SK-N-MC (cell line): ENCODE measurements around the gene PHLPP2.
A peak's percentile ranks its signal among the peaks of the same experiment; 100 is the strongest.

ENCODE experiments used
- DNase-seq: peaks from one replicate; pipeline ENCODE4 v3.0.0-alpha.2; 2011; ENCODE audit warnings: low read depth, low spot score
- H3K27ac ChIP-seq: fragments of 200-600 bp; sonication (generic); 2 replicates; pipeline ENCODE4 v1.5.1; 2016; ENCODE audit warnings: mixed run types
- H3K36me3 ChIP-seq: fragments of 200-600 bp; sonication (generic); 2 replicates; pipeline ENCODE4 v1.6.1; 2017; ENCODE audit warnings: antibody characterized with exemption, low read length, mixed read lengths; ENCODE audit not compliant: insufficient read depth
- H3K4me3 ChIP-seq: fragments of 200-600 bp; sonication (generic); 2 replicates; pipeline ENCODE4 v1.5.1; 2016
- H3K9ac ChIP-seq: fragments of 200-600 bp; sonication (generic); 2 replicates; pipeline ENCODE4 v1.8.0; 2017; ENCODE audit warnings: mixed run types, mixed read lengths; ENCODE audit not compliant: insufficient read length
- H3K9me3 ChIP-seq: fragments of 200-600 bp; sonication (generic); 2 replicates; pipeline ENCODE4 v1.6.1; 2017; ENCODE audit warnings: low read depth, mild to moderate bottlenecking, antibody characterized with exemption, low read length, moderate library complexity, mixed read lengths
- EZH2 ChIP-seq: fragments of 200-600 bp; sonication (generic); IDR thresholded peaks from one replicate; pipeline ENCODE4 v1.6.1; 2017; ENCODE audit warnings: antibody characterized with exemption
- FOXP2 ChIP-seq: optimal IDR thresholded peaks from 2 replicates; pipeline ENCODE3; 2011; ENCODE audit warnings: mild to moderate bottlenecking, moderate library complexity; ENCODE audit not compliant: insufficient read depth; ENCODE audit errors: extremely low read length, control extremely low read depth
- POLR2AphosphoS5 ChIP-seq: IDR thresholded peaks from 2 replicates; pipeline ENCODE4 v1.6.1; 2012; ENCODE audit warnings: mild to moderate bottlenecking, low read depth, low read length, borderline replicate concordance

Gene PHLPP2

DNA sequence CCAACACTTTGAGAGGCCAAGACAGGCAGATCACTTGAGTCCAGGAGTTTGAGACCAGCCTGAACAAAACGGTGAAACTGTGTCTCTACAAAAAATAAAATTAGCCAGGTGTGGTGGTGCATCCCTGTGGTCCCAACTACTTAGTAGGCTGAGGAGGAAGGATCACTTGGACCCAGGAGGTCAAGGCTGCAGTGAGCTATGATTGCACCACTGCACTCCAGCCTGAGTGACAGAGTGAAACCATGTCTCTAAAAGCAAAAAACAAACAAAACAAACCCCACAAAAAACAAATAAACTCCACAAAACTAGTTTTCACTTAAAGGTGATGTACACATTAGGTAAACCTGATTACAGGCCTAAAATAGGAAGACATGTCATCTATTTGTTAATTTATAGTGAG lies 58.2 kb downstream of the PHLPP2 start:
- H3K27ac ChIP-seq, result no peak overlapping the region
- no peak for DNase-seq
- H3K9ac ChIP-seq, result no peak overlapping the region
- TF ChIP-seq EZH2, result no peak
- TF ChIP-seq POLR2AphosphoS5, result no peak
- TF ChIP-seq FOXP2, result no peak
- peaks cover 16% of the 10 kb centered on the region; the same call in 1 of the 2 replicates for H3K36me3 ChIP-seq
- no peak overlapping the region for H3K4me3 ChIP-seq
- H3K9me3 ChIP-seq, result no peaks in the 10 kb centered on the region

DNA sequence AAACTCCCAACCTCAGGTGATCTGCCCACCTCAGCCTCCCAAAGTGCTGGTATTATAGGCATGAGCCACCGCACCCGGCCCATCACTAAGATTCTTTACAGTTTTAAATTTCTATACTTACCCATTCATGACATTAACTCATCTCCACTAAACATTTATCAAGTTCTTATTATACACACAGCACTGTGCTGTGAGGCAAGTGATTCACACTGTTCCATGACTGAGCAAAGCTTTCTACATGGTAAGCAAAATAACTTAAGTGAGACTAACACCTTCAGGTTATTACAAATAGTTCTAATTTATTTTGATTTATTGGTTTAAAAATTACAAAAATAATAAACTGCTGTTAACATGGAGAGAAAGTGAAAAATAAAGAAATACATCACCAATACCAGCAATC lies 65.0 kb downstream of the PHLPP2 start:
- Histone ChIP-seq H3K27ac (no peak overlapping the region), H3K4me3 (no peak overlapping the region), H3K9me3 (no peaks in the 10 kb centered on the region), H3K9ac (no peak overlapping the region), H3K36me3 (peaks cover 11% of the 10 kb centered on the region; the same call in 1 of the 2 replicates)
- TF ChIP-seq FOXP2 (no peak), EZH2 (no peak), POLR2AphosphoS5 (no peak)
- DNase-seq, result no peak

DNA sequence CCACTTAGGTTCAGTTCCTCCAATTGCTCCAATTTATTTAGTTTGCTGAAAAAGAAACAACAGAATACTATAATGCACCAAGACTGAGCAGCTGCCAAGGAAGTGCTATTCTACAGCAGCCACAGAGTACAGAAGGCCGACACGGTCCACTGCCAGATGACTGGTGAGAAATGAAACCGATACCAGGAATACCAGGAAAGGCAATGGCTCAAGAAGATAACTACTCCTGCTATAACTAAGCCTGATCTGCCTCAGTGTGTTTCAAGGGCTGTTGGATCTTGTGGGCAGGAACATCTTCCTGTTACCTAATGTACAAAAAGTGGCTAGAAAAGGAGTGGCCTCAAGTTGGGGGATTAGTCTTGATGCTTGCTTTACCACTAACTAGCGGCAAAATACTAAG lies 65.7 kb downstream of the PHLPP2 start:
- peaks cover 12% of the 10 kb centered on the region; the same call in 1 of the 2 replicates for H3K36me3 ChIP-seq
- no peaks in the 10 kb centered on the region for H3K9me3 ChIP-seq
- no peak overlapping the region for H3K9ac ChIP-seq
- no peak overlapping the region for H3K27ac ChIP-seq
- H3K4me3 ChIP-seq, result no peak overlapping the region
- TF ChIP-seq POLR2AphosphoS5 (no peak), EZH2 (no peak), FOXP2 (no peak)
- no peak for DNase-seq

DNA sequence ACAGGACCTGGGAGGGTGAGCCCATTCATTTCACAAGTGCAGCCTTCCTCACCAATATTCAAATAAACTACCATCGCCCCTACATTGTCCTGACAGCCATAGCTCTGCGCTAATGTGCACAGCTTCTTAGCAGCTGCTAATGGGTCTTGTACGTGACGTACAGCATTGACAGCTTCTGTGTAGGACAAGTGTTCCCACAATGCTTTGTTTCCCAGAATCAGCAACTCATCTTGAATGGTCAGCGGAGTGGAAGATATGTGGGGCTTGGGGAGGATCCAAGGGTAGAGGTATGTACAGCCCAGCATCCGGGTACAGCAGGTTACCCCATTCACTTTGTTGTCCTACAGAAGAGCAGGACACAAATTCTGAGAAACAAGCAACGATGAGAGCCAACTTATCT lies 74.8 kb downstream of the PHLPP2 start:
- Histone ChIP-seq H3K9ac (no peak overlapping the region), H3K4me3 (no peak overlapping the region), H3K27ac (no peak overlapping the region), H3K9me3 (no peaks in the 10 kb centered on the region), H3K36me3 (peaks cover 10% of the 10 kb centered on the region; the same call in 1 of the 2 replicates)
- TF ChIP-seq EZH2 (no peak), POLR2AphosphoS5 (no peak), FOXP2 (no peak)
- no peak for DNase-seq

DNA sequence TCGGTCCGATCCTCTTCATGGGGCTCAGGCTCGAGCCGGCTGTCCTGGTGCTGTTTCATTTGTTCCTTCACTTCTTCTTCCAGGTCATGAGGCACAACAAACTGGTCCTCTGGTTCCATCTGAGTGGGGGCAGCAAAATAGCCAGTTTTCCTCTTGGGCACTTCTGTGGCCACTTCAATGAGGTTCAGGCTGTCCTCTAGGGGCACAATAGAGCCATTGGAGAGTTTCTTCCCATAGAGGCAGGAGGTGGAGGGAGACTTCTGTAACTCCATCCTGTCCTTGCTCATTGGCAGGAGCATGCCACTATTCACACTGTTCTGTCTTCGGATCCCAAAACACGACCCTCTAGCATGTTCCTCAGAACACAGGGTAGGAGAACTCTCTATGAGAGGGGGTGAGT lies 75.6 kb downstream of the PHLPP2 start:
- H3K27ac ChIP-seq, result no peak overlapping the region
- H3K9ac ChIP-seq, result no peak overlapping the region
- TF ChIP-seq POLR2AphosphoS5, result no peak
- TF ChIP-seq EZH2, result no peak
- no peak for TF ChIP-seq FOXP2
- no peak for DNase-seq
- H3K36me3 ChIP-seq, result peaks cover 6% of the 10 kb centered on the region; the same call in 1 of the 2 replicates
- H3K9me3 ChIP-seq, result no peaks in the 10 kb centered on the region
- H3K4me3 ChIP-seq, result no peak overlapping the region

GRCh38 chr16:71648162-71648561 lies 76.3 kb downstream of the PHLPP2 start:
- Histone ChIP-seq H3K4me3 (no peak overlapping the region), H3K27ac (no peak overlapping the region), H3K36me3 (peaks cover 6% of the 10 kb centered on the region; the same call in 1 of the 2 replicates), H3K9me3 (no peaks in the 10 kb centered on the region), H3K9ac (no peak overlapping the region)
- no peak for TF ChIP-seq FOXP2
- TF ChIP-seq POLR2AphosphoS5, result no peak
- TF ChIP-seq EZH2, result no peak
- no peak for DNase-seq

GRCh38 chr16:71647391-71647790 lies 77.1 kb downstream of the PHLPP2 start:
- H3K4me3 ChIP-seq, result no peak overlapping the region
- H3K9ac ChIP-seq, result no peak overlapping the region
- H3K9me3 ChIP-seq, result no peaks in the 10 kb centered on the region
- DNase-seq, result no peak
- H3K36me3 ChIP-seq, result peaks cover 6% of the 10 kb centered on the region; the same call in 1 of the 2 replicates
- TF ChIP-seq POLR2AphosphoS5, result no peak
- TF ChIP-seq FOXP2, result no peak
- TF ChIP-seq EZH2, result no peak
- no peak overlapping the region for H3K27ac ChIP-seq

DNA sequence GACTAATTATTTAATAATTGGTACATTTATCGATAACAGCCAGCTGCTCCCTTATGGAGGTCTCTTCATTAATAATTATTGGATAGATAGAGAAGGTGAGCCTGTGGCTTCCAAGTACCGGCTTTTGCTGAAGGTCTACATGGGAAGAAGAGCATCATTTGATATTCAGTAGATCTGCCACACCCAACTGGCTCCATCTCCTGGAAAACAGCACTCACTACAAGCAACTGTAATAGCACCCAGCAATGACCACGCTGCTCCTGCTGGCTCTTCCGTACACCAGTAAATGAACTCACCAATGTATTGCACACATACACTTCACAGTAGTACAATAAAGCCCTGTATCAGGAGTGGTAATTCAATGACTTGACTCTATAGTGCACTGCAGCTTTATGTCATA lies 79.1 kb downstream of the PHLPP2 start:
- no peaks in the 10 kb centered on the region for H3K9me3 ChIP-seq
- no peak overlapping the region for H3K27ac ChIP-seq
- peaks cover 6% of the 10 kb centered on the region; the same call in 1 of the 2 replicates for H3K36me3 ChIP-seq
- no peak overlapping the region for H3K9ac ChIP-seq
- no peak for DNase-seq
- H3K4me3 ChIP-seq, result no peak overlapping the region
- TF ChIP-seq POLR2AphosphoS5, result no peak
- TF ChIP-seq EZH2, result no peak
- TF ChIP-seq FOXP2, result no peak

DNA sequence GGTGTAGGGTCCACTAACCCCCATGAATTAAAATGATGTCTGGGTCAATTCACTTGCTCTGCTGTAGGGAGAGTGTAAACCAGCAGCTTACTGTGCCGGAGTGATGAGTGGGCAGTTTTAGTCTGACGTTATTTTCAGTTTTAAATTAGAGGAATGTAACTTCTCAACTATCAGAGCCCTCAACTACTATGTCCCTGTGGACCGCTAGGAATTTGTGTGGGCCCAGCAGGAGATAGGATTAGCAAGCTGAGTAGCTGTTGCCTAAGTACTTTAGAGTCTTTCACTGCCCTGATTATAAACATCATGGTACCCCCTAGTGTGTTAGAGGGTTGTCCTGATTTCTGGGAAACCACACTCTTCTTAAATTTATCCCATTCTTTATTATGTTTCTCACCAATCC lies 87.1 kb downstream of the PHLPP2 start:
- H3K9ac ChIP-seq, result no peak overlapping the region
- H3K4me3 ChIP-seq, result peak overlapping the region; percentile 40; the same call in 1 of the 2 replicates
- H3K9me3 ChIP-seq, result no peaks in the 10 kb centered on the region
- H3K27ac ChIP-seq, result peak overlapping the region; percentile 87
- H3K36me3 ChIP-seq, result no peaks in the 10 kb centered on the region
- TF ChIP-seq FOXP2 (no peak), EZH2 (no peak), POLR2AphosphoS5 (no peak)
- DNase-seq, result peak; percentile 66
